DMS153 treated with DMSO at 0.1 percent for 48 hours (cell line): ENCODE results near the gene FBXL7.

Source experiments
- DNase-seq: peaks from one replicate; lab custom pipeline; 2025; ENCODE audit not compliant: unreplicated experiment; lab: John Stamatoyannopoulos, UW

Gene FBXL7

DNA sequence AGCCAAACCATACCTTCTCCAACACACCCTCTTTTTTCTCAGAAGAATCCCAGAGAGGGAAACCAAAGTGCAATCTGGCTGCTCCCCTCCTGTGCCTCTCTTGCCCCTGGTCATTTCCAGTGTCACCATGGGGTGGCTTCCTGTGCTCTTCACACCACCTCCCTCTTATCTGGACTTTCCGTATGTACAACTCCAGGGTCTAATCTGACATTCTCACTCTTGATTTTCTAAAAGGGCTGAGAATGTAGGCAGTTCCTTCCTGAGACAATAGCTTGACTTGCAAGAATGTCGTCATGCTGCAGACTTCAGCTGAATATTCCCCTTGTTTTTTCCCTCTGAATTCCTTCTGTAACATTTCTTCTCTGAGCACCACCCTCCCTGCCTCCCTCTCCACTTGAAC lies 110.2 kb downstream of the FBXL7 start:
- no peak for DNase-seq

DNA sequence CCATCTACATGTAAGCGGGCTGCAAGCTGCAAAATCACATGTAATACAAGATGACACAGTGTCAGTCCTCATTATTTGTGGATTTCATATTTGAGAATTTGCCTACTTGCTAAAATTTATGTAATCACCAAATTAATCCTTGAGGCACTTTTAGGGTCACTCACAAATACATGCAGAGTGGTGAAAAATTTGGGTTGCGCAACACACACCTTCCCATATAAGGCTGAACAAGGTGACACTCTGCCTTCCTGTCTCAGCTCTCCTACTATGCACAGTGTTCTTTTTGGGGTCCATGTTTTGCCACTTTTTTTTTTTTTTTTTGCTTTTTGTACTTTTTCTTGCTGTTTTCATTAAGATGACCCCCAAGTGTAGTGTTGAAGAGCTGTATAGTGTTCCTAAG lies 111.0 kb downstream of the FBXL7 start:
- DNase-seq, result no peak

DNA sequence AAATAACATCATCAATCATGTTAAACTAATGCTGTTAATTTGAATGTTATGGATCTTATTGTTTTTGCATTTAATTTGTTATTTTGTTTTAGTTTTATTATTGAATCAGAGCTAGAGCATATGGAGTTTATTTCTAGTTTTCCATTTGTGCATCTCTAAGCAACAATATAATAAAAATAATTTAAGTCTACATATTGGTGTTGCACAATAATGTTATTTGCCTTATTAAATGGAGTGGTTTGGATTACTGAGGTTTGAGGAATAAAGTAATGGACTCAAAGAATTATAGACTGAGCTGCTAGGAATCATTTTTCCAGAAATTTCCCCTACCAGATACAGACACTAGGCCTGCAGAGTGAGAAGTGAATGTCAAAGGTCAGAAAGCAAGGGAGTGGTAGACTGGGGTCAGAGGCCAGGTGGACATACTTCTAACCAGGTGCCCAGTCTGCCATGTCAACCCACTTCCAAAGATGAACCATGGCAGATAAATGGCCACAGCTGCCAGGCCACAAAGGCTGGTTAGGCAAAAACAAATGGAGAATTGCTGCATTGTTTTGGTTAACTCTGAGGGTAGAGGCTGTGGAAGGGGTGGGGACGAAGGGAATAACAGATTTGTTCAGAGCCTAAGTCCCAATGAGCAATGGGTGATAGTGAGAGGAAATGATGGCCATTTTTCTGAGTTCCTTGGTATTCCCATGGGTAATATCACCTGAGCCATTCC lies 113.1 kb downstream of the FBXL7 start:
- no peak for DNase-seq

DNA sequence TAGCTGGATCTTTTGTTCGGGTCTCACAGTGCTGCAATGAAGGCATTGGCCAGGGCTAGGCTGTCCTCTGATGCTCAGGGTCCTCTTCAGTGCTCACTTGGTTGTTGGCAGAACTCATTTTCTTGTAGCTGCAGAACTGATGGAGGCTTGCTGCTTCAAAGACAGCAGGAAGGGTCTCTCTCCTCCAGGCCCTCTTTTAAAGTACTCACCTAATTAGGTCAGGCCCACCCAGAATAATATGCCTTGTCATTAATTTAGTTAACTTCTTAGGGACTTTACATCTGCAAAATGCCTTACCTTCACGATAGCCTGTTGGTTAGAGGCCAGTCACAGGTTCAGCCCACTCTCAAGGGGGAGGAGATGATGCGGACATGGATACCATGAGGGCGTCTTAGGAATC lies 114.7 kb downstream of the FBXL7 start:
- DNase-seq, result no peak

DNA sequence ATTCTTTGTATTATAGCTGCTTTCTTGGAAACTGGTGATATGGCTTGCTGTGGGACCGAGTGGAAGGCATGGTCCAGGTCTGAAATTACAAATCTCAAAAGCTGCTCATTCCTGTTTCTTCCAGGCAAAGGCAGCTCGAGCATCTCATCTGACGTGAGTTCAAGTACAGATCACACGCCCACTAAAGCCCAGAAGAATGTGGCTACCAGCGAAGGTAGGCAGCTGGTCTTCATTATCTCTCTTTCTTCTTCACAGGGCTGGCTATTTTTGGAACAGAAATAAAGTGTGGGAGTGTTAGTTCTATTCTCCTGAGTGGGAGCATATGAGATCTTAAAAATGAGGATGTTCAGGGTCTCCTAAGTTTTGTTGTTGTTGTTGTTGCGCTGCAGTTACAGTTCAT lies 115.9 kb downstream of the FBXL7 start:
- no peak for DNase-seq

DNA sequence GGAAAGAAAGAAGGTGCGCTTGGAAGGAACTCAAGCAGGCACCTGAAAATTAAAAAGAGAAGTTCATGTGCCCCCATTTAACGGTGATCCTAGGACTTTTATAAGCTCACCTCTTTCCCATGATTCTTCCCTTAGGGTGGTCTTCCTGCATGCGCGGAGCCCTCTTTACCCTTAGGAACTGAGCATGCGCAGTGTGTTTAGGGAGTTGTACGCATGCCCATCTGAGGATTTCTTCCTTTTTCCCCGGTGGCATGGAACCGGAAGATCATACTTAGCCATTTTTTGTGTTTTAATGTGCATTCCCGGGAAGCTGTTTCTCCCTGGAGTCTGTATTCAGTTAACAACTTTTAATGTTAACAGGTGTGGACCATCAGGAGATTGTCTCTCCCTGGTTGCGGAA lies 119.0 kb downstream of the FBXL7 start:
- no peak for DNase-seq

DNA sequence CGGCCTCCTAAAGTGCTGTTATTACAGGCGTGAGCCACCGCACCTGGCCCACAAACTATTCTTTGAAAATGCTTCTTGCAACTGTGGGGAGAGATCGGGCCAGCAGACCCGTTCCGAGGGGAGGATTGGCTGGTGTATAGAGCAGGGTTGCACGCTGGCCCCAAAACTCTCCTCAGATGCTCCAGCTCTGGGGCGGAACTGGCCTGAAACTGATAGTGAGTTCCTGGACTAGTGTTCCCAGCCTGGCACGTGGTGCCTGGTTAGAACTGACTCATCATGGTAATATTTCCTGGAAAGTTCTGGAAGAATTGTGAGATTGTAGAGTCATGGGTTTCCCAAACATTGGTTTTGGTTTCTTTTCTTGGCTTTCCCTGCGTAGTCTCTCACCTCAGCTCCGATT lies 120.5 kb downstream of the FBXL7 start:
- no peak for DNase-seq

DNA sequence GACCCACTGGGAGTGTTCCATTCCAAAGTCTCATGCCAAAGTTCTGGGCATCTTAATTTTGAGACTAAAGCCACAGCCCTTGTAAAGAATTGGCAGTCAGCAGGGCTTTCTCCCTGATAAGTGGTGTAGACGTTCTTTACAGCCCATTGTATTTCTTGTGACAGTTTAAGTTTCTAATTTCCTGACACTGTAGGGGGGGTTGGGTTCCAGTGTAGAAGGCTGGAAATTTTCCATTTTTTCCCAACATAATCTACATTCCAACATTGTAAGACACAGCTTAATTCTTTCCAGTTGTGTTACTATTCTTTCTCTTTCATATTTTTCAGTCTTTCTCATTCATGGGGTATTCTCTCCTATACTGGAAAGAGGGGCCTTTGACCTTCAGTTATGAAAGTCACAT lies 121.1 kb downstream of the FBXL7 start:
- DNase-seq, result no peak

DNA sequence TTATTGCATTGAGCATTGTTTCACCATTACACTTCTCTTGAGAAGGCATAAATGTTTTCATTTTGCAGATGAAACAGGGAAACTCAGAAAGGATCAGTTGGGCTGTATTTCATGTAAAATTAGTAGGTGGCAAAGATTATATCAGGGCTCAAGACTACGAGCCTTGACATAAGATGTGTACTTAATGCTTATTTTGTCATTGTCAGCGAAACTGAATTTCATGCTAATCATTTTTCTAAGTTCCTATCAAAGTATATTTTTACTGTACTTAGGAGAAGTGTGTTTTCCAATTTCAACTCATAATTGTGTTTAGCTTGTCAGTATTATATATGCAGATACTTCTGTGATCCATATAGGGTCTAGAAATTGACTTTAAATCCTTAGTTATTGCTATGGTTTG lies 123.8 kb downstream of the FBXL7 start:
- no peak for DNase-seq

DNA sequence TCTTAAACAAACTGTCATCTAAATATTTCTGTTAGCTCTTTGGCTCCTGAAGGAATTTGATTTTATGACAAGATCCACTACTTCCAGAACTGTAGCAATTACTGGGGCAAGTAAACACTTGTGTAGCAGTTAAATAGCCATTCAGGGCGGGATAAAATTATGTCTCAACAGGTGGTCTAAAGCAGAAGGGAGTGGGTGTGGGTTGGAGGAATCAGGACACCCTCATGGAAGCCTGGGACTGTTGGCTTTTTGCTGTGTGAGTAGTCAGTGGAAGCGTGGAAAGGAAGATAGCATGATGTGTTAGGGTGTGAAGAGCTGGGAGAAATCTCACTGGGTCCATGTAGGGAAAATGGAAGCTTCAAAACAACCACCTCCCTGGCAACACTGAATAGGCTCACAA lies 127.1 kb downstream of the FBXL7 start:
- DNase-seq, result no peak

DNA sequence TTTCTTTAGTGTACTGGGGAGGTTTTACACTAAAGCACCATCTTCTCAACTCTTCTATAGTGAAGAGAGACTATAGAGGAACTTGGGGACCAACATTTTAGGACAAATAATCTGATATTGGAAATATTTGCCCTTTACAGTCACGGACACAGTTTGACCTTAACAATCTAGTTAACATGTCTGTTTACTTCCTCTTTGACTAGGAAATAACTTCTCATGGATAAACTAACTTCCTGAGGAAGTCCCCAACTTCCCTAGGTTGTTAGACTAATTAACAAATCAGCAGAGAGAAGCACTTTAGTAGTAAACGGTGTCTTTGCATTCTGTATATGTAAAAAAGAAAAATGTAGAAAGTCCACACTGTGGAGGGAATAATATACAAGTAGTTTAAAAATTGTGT lies 127.7 kb downstream of the FBXL7 start:
- DNase-seq, result no peak

DNA sequence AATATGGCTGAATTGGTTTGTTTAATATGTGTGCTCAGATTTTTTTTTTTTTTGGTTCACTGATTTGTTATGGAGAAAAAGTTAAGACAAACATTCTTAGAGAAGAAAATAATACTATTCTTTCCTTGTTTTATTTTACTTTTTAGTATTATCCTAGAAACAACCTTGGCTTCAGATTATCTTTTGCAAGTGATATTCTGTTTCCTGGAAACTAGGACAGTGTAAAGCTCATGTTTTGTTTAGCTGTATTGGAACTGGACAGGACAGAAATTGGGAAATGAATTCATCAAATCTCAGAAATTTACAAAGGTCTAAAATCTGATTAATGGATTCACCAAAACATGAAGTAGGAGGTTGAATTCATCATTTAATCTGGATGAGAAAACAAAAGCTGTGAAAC lies 130.5 kb downstream of the FBXL7 start:
- DNase-seq, result no peak

DNA sequence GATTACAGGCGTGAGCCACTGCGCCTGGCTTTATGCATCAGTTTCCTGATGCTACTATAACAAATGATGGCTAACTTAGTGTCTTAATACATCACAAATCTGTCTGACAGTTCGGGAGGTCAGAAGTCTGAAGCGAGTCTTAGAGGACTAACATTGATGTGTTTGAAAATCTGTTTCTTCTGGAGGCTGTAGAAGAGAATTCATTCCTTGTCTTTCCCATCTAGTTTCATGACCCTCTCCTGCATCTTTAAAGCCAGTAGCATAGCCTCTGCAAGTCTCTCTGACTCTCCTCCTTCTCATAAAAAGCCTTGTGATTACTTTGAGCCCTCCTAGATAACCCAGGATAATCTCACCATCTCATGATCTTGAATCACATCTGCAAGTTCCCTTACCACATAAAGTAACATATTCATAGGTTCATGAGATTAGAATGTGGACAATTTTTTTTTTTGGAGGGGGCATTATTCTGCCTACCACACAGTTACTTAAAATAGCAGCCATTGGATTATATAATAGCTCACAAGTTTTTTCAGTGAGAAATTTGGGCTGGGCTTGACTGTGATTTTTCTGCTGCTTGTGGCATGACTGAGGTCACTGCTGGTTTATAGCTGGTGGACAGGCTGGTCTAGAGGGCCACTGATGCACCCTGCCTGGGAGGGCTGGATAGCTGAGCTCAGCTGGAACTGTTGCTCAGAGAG lies 134.8 kb downstream of the FBXL7 start:
- no peak for DNase-seq

DNA sequence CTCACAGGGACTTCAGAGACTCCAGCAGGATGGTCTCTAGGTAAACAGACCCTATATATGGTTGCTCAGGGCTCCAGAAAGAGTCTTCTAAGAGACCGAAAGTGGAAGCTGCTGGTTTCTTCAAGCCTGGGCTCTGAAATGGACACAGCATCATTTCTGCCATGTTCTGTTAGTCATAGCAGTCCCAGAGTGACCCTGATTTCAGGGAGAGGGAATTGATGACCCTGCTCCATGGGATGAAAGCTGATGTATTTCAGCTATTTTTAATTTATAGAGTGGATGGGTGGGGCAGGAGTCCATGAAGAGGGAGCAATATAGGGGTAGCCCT lies 135.3 kb downstream of the FBXL7 start:
- no peak for DNase-seq

DNA sequence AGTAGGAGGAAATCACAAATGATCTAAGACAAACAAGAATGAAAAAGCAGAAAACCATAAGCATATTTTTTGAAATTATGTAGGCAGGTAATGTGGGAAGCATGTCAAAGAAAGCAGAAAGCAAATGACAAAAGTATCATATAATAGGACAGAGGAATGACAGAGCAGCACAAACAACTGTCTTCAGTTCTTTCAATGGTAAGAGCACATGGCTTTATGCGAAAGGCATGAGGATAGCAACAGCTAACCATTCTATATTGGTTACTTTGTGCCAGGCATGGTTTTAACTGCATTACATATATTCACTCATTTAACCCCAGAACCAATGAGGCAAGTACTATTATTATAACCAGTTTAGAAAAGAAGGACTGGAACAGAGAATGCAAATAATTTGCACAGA lies 137.4 kb downstream of the FBXL7 start:
- no peak for DNase-seq

DNA sequence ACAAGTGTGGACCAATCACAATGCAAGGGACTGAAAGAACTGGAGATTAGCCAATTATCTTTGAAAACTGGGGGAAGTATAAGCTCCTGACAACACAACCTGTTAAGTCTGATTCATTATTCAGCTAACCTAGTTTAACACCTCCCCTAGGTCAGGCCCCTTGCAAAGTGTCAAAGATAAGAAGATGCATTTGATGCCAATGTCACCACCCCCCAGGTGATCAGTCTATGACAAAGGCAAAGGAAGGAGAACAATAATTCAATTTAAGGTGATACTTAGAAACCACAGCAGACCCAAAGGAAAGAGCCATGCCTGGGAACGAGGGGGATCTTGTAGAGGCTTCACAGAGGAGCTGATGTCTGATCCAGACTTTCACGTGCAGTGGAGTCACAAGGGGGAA lies 137.9 kb downstream of the FBXL7 start:
- DNase-seq, result no peak

DNA sequence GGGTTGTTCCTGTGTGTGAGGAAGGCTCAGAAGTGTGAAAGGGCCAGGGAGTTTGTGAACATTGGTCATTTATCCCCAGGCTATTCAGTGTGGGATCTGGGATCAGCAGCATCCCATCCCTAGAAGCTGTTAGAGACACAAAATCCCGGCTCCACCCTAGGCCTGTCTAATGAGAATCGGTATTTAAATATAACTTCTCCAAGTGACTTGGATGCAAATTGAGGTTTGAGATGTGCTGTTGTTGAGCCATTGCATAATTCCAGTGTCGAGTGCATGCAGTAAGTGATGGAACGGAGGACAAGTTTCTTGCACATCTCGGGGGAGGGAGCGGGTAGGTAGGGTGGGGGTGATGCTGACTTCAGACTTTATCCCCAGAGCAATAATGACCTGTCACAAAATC lies 138.3 kb downstream of the FBXL7 start:
- no peak for DNase-seq

DNA sequence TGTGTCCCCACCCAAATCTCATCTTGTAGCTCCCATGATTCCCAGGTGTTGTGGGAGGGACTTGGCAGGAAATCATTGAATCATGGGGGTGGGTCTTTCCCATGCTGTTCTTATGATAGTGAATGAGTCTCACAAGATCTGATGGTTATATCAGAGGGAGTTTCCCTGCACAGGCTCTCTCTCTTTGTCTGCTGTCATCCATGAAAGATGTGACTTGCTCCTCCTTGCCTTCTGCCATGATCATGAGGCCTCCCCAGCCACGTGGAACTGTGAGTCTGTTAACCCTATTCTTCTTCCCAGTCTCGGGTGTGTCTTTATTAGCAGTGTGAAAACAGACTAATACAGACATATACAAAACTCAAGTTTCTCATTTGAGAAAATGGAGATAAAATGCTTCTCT lies 139.3 kb downstream of the FBXL7 start:
- DNase-seq, result no peak

DNA sequence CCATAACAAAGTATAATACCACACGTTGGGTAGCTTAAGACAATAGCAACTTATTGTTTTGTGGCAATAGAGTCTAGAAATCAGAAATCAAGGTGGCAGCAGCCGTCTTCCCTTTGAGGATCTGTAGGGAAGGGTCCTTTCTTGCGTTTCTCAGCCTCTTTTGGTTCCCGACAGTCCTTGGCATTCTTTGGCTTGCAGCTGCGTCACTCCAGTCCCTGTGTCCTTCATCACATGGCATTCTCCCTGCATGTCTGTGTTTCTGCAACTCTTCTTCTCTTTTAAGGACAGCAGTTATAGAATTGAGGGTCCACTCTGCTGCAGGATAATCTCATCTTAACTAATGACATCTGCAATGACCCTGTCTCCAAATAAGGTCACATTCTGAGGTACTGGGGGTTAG lies 140.1 kb downstream of the FBXL7 start:
- DNase-seq, result no peak

DNA sequence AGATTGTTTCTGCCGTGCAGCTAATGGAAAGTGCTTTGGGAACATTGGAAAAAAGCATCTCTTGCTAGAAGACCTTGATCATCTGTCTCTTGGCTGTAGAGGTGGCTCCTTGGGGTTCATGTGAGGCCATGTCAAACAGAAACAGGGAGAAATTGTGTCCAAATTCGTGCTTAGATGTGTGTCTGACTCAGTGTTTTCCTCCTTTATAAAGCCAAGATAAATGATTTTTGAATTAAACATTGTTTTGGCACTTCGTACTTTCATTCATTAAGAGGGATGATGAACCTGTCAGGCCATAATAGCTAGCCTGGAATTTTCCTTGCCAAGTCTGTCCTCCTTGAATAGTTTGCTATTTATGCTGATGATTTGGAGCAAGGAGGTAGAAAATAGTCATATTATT lies 143.8 kb downstream of the FBXL7 start:
- DNase-seq, result no peak

DNA sequence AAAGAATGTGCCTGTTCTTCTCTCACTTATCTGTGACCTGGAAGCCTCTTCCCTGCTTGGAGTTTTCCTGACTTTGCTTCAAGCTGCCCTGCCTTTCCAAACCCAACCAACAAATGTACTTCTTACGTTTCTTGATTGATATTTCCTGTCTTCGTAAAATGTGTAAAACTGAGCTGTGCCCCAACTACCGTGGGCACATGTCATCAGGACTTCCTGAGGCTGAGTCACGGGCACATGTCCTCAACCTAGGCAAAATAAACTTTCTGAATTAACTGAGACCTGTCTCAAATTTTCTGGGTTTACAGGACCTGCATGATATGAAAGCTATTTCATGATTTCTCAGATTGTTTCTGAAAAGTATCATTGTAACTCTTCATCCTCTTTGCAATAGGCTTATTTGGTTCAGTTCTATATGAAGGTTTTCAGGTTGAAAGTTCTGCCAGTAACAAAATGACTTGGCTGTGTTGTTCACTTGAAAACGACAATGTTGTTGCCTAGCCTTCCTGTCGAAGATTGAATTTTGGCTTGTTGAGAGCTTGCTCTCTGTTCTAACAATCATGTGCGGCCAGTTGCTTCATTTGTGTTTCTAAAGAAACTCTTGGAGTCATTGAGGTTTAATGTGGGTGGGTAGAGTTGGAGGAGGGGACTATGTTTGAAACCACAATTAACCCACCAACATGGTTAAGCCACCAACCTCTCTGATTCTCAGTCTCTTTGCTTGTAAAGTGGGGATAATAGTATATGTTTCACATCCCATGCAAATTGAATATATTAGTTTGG lies 145.6 kb downstream of the FBXL7 start:
- no peak for DNase-seq

DNA sequence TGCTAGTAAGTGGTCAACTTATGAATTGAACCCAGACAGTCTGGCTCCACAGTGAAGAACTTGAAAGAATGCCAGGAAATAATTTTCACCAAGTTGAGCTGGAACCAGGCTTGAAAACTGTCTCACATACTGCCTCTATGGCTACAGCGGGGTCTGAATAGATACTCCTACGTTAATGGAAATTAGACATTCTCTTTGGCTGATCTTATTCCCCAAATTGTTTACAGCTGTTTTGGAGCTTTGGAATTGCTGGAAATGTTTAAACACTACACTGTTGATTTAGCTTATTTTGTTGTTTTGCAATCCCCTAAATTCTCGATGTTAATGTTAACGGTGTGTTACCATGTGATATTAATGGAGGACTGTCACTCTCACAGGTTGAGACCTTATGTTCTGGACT lies 146.4 kb downstream of the FBXL7 start:
- DNase-seq, result no peak
